ENCODE results near the gene CLASP1. TPM values are rescaled to one million over a fixed set of nuclear protein-coding genes. Genes with fewer than 3 reads are reported as not detected.

CLASP1 gene
- total RNA-seq, 1 experiment from 2014 or later, result 45.9 TPM

DNA sequence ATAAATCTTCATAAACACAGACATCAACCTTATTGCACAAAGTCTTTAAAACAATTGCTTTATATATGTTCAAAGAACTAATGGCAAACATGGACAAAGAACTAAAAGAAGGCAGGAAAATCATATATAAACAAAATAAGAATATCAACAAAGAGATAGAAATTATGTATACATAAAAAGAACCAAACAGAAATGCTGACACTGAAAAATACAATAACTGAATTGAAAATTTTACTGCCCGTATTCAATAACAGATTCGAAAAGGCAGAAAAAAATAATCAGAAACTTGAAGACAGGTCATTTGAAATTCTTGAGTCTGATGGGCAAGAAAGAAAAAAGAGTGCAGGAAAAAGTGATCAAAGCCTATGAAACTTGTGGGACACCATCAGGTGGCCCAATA lies 342.2 kb downstream of the CLASP1 start:
- no peak for DNase-seq
- TF ChIP-seq, protein P1, sequence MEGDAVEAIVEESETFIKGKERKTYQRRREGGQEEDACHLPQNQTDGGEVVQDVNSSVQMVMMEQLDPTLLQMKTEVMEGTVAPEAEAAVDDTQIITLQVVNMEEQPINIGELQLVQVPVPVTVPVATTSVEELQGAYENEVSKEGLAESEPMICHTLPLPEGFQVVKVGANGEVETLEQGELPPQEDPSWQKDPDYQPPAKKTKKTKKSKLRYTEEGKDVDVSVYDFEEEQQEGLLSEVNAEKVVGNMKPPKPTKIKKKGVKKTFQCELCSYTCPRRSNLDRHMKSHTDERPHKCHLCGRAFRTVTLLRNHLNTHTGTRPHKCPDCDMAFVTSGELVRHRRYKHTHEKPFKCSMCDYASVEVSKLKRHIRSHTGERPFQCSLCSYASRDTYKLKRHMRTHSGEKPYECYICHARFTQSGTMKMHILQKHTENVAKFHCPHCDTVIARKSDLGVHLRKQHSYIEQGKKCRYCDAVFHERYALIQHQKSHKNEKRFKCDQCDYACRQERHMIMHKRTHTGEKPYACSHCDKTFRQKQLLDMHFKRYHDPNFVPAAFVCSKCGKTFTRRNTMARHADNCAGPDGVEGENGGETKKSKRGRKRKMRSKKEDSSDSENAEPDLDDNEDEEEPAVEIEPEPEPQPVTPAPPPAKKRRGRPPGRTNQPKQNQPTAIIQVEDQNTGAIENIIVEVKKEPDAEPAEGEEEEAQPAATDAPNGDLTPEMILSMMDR (conservative IDR thresholded peaks at IDR 0.05), result no peak
- Mint-ChIP-seq H3K4me1 (no peaks in the 10 kb centered on the region), H3K9me3 (no peaks in the 10 kb centered on the region), H3K36me3 (ENCODE audit: insufficient read depth in 1 of 3, low read depth in 3 of 3) (no peaks in the 10 kb centered on the region), H3K4me3 (no peak overlapping the region), H3K27ac (no peak overlapping the region), H3K27me3 (ENCODE audit: low read depth) (peaks cover 16% of the 10 kb centered on the region)
- no peak overlapping the region for H3K56ac ChIP-seq (ENCODE audit: insufficient read length, low read depth, low read length)
- no peak overlapping the region for H4K91ac ChIP-seq (ENCODE audit: insufficient read length, low read depth, low read length)
- H3K9me3 ChIP-seq (ENCODE audit: control insufficient read depth, low read depth, low read length), result no peaks in the 10 kb centered on the region
- no peak overlapping the region for H4K5ac ChIP-seq (ENCODE audit: insufficient read length, low read depth, low read length)
- no peak overlapping the region for H2BK12ac ChIP-seq (ENCODE audit: insufficient read length, low read depth, low read length)
- no peak overlapping the region for H3K18ac ChIP-seq (ENCODE audit: insufficient read length, low read depth, low read length)
- no peak overlapping the region for H2BK20ac ChIP-seq (ENCODE audit: low read depth, low read length, poor library complexity, severe bottlenecking)
- H3K27ac ChIP-seq (ENCODE audit: insufficient read length, low read depth, low read length), result no peak overlapping the region
- no peak overlapping the region for H2BK15ac ChIP-seq (ENCODE audit: low read depth, low read length)
- no peaks in the 10 kb centered on the region for H3K79me1 ChIP-seq (ENCODE audit: insufficient read depth, low read depth, low read length, poor library complexity, severe bottlenecking)
- no peaks in the 10 kb centered on the region for H3K23me2 ChIP-seq (ENCODE audit: insufficient read length, low read depth, low read length, poor library complexity, severe bottlenecking)
- H3K23ac ChIP-seq (ENCODE audit: insufficient read length, low read depth, low read length), result no peak overlapping the region
- H3K4me2 ChIP-seq (ENCODE audit: insufficient read depth, insufficient read length, low read length), result no peak overlapping the region
- no peaks in the 10 kb centered on the region for H4K20me1 ChIP-seq (ENCODE audit: control insufficient read depth, insufficient read depth, insufficient read length)
- no peak overlapping the region for H2AK5ac ChIP-seq (ENCODE audit: insufficient read length, low read length)
- H3K4me1 ChIP-seq (ENCODE audit: insufficient read depth, low read length), result no peaks in the 10 kb centered on the region
- H4K8ac ChIP-seq (replicated peaks; ENCODE audit: insufficient read length, low read depth, low read length), result no peak overlapping the region
- no peak overlapping the region for H2BK120ac ChIP-seq (ENCODE audit: low read depth, low read length, poor library complexity, severe bottlenecking)
- no peak overlapping the region for H3K14ac ChIP-seq (ENCODE audit: insufficient read depth, low read length)
- H3T11ph ChIP-seq (ENCODE audit: low read length), result no peak overlapping the region
- WGBS (ENCODE audit: extremely low coverage, insufficient read length, low lambda C conversion rate), result no CpG with 5 or more reads among the region's 2 CpGs
- no peak overlapping the region for H2BK5ac ChIP-seq (ENCODE audit: insufficient read length, low read length)
- H3K79me2 ChIP-seq (ENCODE audit: insufficient read depth, low read length), result no peaks in the 10 kb centered on the region
- H3K27me3 ChIP-seq (ENCODE audit: insufficient read depth, low read length), result no peaks in the 10 kb centered on the region
- no peak overlapping the region for H3K4ac ChIP-seq (ENCODE audit: low read depth, low read length)
- H2AFZ ChIP-seq (ENCODE audit: low read length), result no peak overlapping the region
- H3K9ac ChIP-seq (ENCODE audit: extremely low read depth, insufficient read length, low read length), result no peak overlapping the region

Measured in H9 (cell line).